GM21528 (cell line): Measurements from ENCODE around the gene SSBP4.

ENCODE experiments used
- ATAC-seq: cut with Tn5 transposase; IDR thresholded peaks from one replicate; pipeline ENCODE4 v1.9.1; 2021; ENCODE audit warnings: mild to moderate bottlenecking, moderate library complexity; ENCODE audit not compliant: unreplicated experiment, low FRiP score

The SSBP4 gene

GRCh38 chr19:18441804-18442788 is 22.9 kb downstream of the SSBP4 start:
- no peak for ATAC-seq

- ATAC-seq: no peak
Observed at GRCh38 chr19:18442941-18443340, 23.7 kb downstream of the SSBP4 start.

- no peak for ATAC-seq
Observed at GRCh38 chr19:18443406-18443805, 24.2 kb downstream of the SSBP4 start.

- ATAC-seq: no peak
Observed at GRCh38 chr19:18443831-18444230, 24.6 kb downstream of the SSBP4 start.

GRCh38 chr19:18444513-18444912 is 25.3 kb downstream of the SSBP4 start:
- ATAC-seq: no peak

- no peak for ATAC-seq
Observed at GRCh38 chr19:18445262-18445948, 26.2 kb downstream of the SSBP4 start.

- ATAC-seq: no peak
Observed at GRCh38 chr19:18446145-18446810, 27.1 kb downstream of the SSBP4 start.

GRCh38 chr19:18446811-18447359 is 27.7 kb downstream of the SSBP4 start:
- no peak for ATAC-seq

GRCh38 chr19:18449552-18449951 is 30.4 kb downstream of the SSBP4 start:
- ATAC-seq: no peak

GRCh38 chr19:18450021-18450930 is 31.1 kb downstream of the SSBP4 start:
- no peak for ATAC-seq

GRCh38 chr19:18450931-18451836 is 32.0 kb downstream of the SSBP4 start:
- no peak for ATAC-seq

- no peak for ATAC-seq
Observed at GRCh38 chr19:18452386-18452785, 33.2 kb downstream of the SSBP4 start.

- no peak for ATAC-seq
Observed at GRCh38 chr19:18453269-18454024, 34.2 kb downstream of the SSBP4 start.

GRCh38 chr19:18456279-18456678 is 37.1 kb downstream of the SSBP4 start:
- ATAC-seq: no peak

GRCh38 chr19:18456974-18457373 is 37.8 kb downstream of the SSBP4 start:
- no peak for ATAC-seq

- no peak for ATAC-seq
Observed at GRCh38 chr19:18457483-18458331, 38.5 kb downstream of the SSBP4 start.

- no peak for ATAC-seq
Observed at GRCh38 chr19:18460900-18461299, 41.7 kb downstream of the SSBP4 start.
